GM06990 (cell line): ENCODE data around the gene FNDC8.

Source experiments
- DNase-seq: peaks from one replicate; pipeline ENCODE4 v3.0.0-alpha.2; 2011; ENCODE audit not compliant: insufficient read length; ENCODE audit errors: extremely low read depth
- H3K27me3 ChIP-seq: replicated peaks from 2 replicates; pipeline ENCODE4 v1.6.0; 2011; ENCODE audit warnings: low read length; ENCODE audit not compliant: control insufficient read depth, insufficient read depth
- H3K36me3 ChIP-seq: 2 replicates; pipeline ENCODE4 v1.5.1; 2011; ENCODE audit warnings: low read length; ENCODE audit not compliant: control insufficient read depth, insufficient read depth
- H3K4me3 ChIP-seq: replicated peaks from 2 replicates; pipeline ENCODE4 v1.5.1; 2011; ENCODE audit warnings: low read depth, mild to moderate bottlenecking, control low read depth, low read length
- CTCF ChIP-seq: IDR thresholded peaks from 2 replicates; pipeline ENCODE4 v1.5.1; 2011; ENCODE audit warnings: low read length, control low read depth, mild to moderate bottlenecking, inconsistent platforms; ENCODE audit not compliant: insufficient read depth, poor library complexity, severe bottlenecking

Gene FNDC8

GRCh38 chr17:35121315-35121714, at the start of gene FNDC8:
Gene FNDC8, plus strand, starts transcription at chr17:35121615. Its CDS starts 79 bp downstream, at chr17:35121694.
- no peaks in the 10 kb centered on the region for H3K36me3 ChIP-seq
- no peak for TF ChIP-seq CTCF
- H3K4me3 ChIP-seq, result no peak within 1 kb of the TSS
- no peak for DNase-seq
- H3K27me3 ChIP-seq, result no peaks in the 10 kb centered on the region

- Histone ChIP-seq H3K4me3 (no peak overlapping the region), H3K36me3 (no peaks in the 10 kb centered on the region), H3K27me3 (no peaks in the 10 kb centered on the region)
- no peak for TF ChIP-seq CTCF
- no peak for DNase-seq
These were observed 48.1 kb upstream of the FNDC8 start for GRCh38 chr17:35073183-35073790.

GRCh38 chr17:35073991-35074627, 47.3 kb upstream of the FNDC8 start:
- Histone ChIP-seq H3K27me3 (no peaks in the 10 kb centered on the region), H3K36me3 (no peaks in the 10 kb centered on the region), H3K4me3 (no peak overlapping the region)
- no peak for TF ChIP-seq CTCF
- DNase-seq, result no peak

- DNase-seq, result no peak
- Histone ChIP-seq H3K4me3 (no peak overlapping the region), H3K27me3 (no peaks in the 10 kb centered on the region), H3K36me3 (no peaks in the 10 kb centered on the region)
- no peak for TF ChIP-seq CTCF
These were observed 46.4 kb upstream of the FNDC8 start for GRCh38 chr17:35074711-35075707.

GRCh38 chr17:35076874-35077273, 44.5 kb upstream of the FNDC8 start:
- Histone ChIP-seq H3K27me3 (no peaks in the 10 kb centered on the region), H3K36me3 (no peaks in the 10 kb centered on the region), H3K4me3 (no peak overlapping the region)
- no peak for DNase-seq
- no peak for TF ChIP-seq CTCF
